Fibroblast of villous mesenchyme (primary cell): Measurements from ENCODE around the gene ANK3. TPM values are rescaled to one million over a fixed set of nuclear protein-coding genes. Genes with fewer than 3 reads are reported as not detected.

Experiments used
- DNase-seq: peaks from one replicate; pipeline ENCODE4 v3.0.0-alpha.2; 2010; ENCODE audit warnings: low read depth
- H3K4me3 ChIP-seq: 2 replicates; pipeline ENCODE4 v1.5.1; 2011; ENCODE audit warnings: low read depth, mild to moderate bottlenecking, low read length
- total RNA-seq: library from RNA; depleted of rRNA; stranded (reverse); fragments of >200 nt; gene quantifications from 2 replicates; pipeline ENCODE4 v1.2.3, GENCODE V29; 2012
- TF ChIP-seq, protein P1 (sequence below): IDR thresholded peaks from 2 replicates; pipeline ENCODE4 v1.5.1; 2012; ENCODE audit warnings: low read depth, mild to moderate bottlenecking, low read length; ENCODE audit not compliant: insufficient read depth

The ANK3 gene
- total RNA-seq, 1 donor, result 1.3 TPM

DNA sequence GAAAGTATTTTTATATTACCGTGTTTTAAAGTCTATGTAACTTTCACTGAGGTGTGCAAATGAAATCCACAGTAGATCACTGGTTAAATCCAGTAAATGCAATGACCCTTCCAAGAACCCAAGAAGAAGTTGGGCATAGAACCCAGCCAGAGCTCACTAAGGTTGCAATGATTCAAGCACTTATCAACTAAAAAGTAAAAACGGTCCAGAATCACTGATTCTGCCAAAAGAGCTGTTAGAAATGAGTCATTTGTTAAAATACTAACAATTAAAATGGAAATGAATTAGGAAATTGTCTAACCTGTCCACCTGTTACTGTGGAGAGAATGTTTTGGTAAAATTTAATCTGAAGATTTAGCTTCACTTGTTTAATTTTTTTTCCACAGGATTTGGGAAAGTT, 74.4 kb downstream of the ANK3 start:
- no peak for DNase-seq
- TF ChIP-seq, protein P1, sequence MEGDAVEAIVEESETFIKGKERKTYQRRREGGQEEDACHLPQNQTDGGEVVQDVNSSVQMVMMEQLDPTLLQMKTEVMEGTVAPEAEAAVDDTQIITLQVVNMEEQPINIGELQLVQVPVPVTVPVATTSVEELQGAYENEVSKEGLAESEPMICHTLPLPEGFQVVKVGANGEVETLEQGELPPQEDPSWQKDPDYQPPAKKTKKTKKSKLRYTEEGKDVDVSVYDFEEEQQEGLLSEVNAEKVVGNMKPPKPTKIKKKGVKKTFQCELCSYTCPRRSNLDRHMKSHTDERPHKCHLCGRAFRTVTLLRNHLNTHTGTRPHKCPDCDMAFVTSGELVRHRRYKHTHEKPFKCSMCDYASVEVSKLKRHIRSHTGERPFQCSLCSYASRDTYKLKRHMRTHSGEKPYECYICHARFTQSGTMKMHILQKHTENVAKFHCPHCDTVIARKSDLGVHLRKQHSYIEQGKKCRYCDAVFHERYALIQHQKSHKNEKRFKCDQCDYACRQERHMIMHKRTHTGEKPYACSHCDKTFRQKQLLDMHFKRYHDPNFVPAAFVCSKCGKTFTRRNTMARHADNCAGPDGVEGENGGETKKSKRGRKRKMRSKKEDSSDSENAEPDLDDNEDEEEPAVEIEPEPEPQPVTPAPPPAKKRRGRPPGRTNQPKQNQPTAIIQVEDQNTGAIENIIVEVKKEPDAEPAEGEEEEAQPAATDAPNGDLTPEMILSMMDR, result no peak
- H3K4me3 ChIP-seq, result no peak overlapping the region

DNA sequence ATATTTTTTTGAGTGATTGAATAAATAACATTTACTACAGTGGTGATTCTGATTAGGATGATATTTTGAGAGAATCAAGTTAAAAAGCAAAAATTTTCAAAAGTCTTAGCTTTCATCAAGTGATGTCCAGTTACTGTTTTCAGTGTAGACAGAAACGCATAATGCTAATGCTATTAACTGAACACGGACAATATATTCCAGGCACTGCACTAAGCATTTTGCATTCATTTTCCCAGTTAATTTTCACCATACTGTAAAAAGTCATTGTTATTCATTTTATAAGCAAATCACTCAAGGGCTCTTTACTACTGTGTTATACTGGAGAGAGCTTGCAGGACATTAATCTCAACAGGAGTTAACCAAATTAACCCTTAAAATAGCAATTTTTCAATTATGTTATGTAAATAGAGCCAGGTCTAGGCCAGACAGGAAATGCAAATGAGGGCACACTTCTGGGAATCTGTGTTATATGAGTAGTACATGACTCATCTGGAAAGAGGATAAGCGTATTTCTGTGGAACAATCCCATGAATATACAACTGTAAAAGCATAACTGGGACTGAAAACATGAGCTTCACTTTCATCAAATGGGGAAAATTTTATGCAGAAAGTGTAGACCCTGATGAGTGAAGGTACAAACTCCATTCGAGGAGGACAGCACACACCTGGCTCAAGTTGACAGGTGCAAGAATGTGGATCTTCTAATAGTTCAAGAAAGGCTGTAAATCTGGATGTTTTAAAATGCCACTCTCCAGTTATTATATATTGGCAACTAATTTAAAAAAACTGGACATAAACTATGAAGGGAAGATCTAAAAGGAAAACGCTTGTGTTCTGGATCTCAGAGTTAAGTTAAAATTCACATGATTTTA, 75.4 kb downstream of the ANK3 start:
- no peak overlapping the region for H3K4me3 ChIP-seq
- TF ChIP-seq, protein P1, result no peak
- DNase-seq, result peak; percentile 75

DNA sequence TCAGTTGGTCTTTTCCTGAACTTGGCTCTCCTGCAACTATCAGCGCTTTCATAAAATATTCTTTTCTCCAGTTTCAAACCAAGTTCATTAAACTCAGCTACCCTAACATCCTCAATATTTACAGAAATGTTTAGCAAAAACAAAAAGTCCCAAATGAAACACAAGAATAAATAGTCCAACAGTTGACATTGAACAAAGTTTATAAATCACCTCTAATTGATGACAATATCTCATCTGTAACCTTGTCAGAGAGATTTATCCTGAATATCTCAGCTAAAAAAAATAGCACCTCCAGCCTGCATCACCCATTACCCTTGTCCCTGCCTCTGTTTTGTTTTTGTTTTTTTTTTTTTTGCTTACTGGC, 76.1 kb downstream of the ANK3 start:
- DNase-seq, result no peak
- no peak overlapping the region for H3K4me3 ChIP-seq
- TF ChIP-seq, protein P1, result no peak

DNA sequence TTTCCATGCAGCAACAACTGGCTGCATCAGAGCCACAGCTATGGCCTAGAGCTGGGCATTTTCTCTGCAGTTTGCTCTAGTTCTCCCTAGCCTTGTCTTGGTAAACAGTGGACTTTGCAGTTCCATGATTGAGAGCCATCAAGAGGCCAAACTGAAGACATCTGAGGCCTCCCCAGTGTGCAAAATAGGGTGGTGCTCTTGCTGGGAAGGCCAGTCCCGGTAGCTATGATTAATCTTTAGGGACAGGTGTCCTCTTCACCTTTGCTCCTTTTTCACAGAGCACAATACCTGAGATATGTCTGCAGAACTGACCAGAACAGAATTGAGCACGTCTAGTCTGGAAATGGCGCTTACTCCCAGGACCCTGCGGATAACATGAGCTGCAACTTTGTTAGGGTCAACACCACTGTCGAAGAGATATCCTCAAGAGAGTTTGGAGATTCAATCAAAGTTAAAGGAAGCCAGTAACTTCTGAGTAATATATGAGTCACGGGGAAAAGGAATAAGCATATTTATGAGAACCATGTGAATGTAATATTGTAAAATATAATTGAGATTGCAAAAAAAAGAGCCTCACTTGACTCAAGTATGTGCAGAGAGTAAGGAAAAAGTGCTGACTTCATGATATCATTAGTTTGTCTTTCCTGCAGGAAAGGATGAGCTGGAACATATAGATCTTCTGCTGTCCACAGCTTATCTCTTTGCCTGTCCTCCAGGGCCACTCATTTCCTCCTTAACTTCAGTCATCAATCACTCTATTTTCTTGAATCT, 76.7 kb downstream of the ANK3 start:
- TF ChIP-seq, protein P1, result no peak

DNA sequence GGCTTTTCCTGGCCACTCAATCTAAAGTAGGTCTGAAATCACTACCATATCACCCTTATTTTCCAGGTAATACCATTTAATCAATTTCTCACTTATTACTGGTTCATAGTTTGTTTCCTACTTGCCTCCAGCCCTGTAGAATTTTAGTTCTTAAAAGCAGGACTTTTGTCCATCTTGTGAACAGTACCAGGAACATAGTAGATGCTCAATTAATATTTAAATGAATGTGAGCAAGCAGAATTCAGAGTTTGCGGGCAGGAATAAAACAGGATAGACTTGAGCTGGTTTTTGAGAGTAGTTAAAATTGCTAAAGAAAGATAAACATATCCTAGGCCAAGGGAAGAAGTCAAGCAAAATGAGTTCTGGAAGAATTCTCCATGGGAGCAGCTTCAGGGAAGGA, 77.9 kb downstream of the ANK3 start:
- H3K4me3 ChIP-seq, result no peak overlapping the region
- DNase-seq, result no peak
- TF ChIP-seq, protein P1, result no peak

More for the DNA sequence above, 76.7 kb downstream of the ANK3 start:
- DNase-seq, result peak; percentile 39
- H3K4me3 ChIP-seq, result no peak overlapping the region

DNA sequence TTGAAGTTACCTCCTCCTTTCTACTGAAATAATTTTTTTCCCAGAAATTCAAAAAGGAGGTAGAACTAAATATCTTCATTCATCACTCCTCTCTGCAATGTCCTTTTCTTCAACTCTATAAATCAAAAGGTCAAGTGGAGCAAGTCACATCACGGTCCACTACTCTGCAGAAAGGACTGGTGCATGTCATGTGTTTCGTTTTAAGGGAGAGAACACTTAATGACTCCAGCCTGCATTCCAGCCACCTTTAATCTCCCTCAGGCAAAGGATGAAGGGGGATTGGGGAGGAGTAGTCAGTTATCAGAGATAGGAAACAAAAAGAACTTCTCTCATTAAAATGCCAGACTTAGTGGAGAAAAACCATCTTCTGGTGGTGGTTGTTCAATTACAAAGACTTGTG, 78.9 kb downstream of the ANK3 start:
- TF ChIP-seq, protein P1, result no peak
- no peak for DNase-seq

More for the DNA sequence above, 78.9 kb downstream of the ANK3 start:
- no peak overlapping the region for H3K4me3 ChIP-seq
